MCF 10A (cell line): ENCODE results near the gene SLC26A11. TPM values are rescaled to one million over a fixed set of nuclear protein-coding genes. Genes with fewer than 3 reads are reported as not detected.
A peak's percentile ranks its signal among the peaks of the same experiment; 100 is the strongest.

Experiments used
- BruUV-seq: library from RNA; stranded (reverse); fragments of 400-500 nt; replicated peaks from 2 replicates; lab custom pipeline; 2021; lab: Mats Ljungman, UMichigan
- CTCF ChIA-PET: fragments of 300-600 bp; sonication (Branson Sonifier 250); formaldehyde crosslinking; extraction: SDS; loops from one replicate; lab custom pipeline; 2021; ENCODE audit warnings: antibody characterized with exemption, inconsistent platforms; lab: Yijun Ruan, JAX
- POLR2A ChIA-PET: fragments of 300-600, 350-650 bp; sonication (Branson Sonifier 250); formaldehyde crosslinking; extraction: SDS; loops from one replicate; lab custom pipeline; 2020; ENCODE audit warnings: antibody characterized with exemption, inconsistent platforms; lab: Yijun Ruan, JAX
- DNase-seq: peaks from one replicate; pipeline ENCODE4 v3.0.0-alpha.2; 2018; ENCODE audit not compliant: unreplicated experiment
- H3K27ac Mint-ChIP-seq: one replicate; pipeline ENCODE4 v1.8.0; 2022; ENCODE audit warnings: mild to moderate bottlenecking, low read depth, mixed read lengths; ENCODE audit not compliant: unreplicated experiment
- H3K27me3 Mint-ChIP-seq: one replicate; pipeline ENCODE4 v1.8.0; 2022; ENCODE audit warnings: mixed read lengths; ENCODE audit not compliant: insufficient read depth, unreplicated experiment
- H3K36me3 Mint-ChIP-seq: one replicate; pipeline ENCODE4 v1.8.0; 2022; ENCODE audit warnings: mild to moderate bottlenecking, moderate library complexity, mixed read lengths; ENCODE audit not compliant: insufficient read depth, unreplicated experiment
- H3K4me1 Mint-ChIP-seq: one replicate; pipeline ENCODE4 v1.8.0; 2022; ENCODE audit warnings: mixed read lengths; ENCODE audit not compliant: insufficient read depth, unreplicated experiment
- H3K4me3 Mint-ChIP-seq: one replicate; pipeline ENCODE4 v1.8.0; 2022; ENCODE audit warnings: mild to moderate bottlenecking, moderate library complexity, mixed read lengths; ENCODE audit not compliant: unreplicated experiment
- H3K9me3 Mint-ChIP-seq: one replicate; pipeline ENCODE4 v1.8.0; 2022; ENCODE audit warnings: mixed read lengths; ENCODE audit not compliant: unreplicated experiment
- intact Hi-C: fragments of 100-400 bp; cut with micrococcal nuclease; formaldehyde crosslinking; loops from 2 replicates; pipeline ENCODE4 v1.14.1; 2022
- total RNA-seq: library from RNA; stranded (reverse); gene quantifications from 2 replicates; pipeline ENCODE4 v1.2.3, GENCODE V29; 2022
- TF ChIP-seq, protein P1 (sequence below): fragments of 200-600 bp; IDR thresholded peaks from one replicate; pipeline ENCODE4 v1.8.0; 2022; ENCODE audit warnings: antibody characterized with exemption, mild to moderate bottlenecking; ENCODE audit not compliant: unreplicated experiment

Gene SLC26A11
- total RNA-seq, 1 experiment from 2014 or later: 11.7 TPM

DNA sequence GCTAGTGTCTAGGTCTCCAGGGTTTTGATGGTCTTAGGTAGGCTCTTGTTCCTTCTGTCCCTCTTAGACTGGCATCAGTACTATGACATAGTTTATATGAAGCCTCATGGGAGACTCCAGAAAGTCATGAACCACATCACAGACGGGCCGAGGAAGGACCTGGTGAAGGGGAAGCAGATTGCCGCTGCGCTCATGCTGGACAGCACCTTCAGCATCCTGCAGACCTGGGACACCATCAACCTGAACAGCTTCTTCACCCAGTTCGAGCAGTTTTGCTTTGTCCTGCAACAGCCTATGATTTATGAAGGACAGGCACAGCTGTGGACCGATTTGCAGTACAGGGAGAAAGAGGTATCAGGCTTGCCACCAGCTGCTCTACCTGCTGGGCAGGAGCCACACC is 74.4 kb downstream of the SLC26A11 start:
- TF ChIP-seq, protein P1, sequence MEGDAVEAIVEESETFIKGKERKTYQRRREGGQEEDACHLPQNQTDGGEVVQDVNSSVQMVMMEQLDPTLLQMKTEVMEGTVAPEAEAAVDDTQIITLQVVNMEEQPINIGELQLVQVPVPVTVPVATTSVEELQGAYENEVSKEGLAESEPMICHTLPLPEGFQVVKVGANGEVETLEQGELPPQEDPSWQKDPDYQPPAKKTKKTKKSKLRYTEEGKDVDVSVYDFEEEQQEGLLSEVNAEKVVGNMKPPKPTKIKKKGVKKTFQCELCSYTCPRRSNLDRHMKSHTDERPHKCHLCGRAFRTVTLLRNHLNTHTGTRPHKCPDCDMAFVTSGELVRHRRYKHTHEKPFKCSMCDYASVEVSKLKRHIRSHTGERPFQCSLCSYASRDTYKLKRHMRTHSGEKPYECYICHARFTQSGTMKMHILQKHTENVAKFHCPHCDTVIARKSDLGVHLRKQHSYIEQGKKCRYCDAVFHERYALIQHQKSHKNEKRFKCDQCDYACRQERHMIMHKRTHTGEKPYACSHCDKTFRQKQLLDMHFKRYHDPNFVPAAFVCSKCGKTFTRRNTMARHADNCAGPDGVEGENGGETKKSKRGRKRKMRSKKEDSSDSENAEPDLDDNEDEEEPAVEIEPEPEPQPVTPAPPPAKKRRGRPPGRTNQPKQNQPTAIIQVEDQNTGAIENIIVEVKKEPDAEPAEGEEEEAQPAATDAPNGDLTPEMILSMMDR: no peak
- peaks cover 92% of the 10 kb centered on the region for H3K36me3 Mint-ChIP-seq

DNA sequence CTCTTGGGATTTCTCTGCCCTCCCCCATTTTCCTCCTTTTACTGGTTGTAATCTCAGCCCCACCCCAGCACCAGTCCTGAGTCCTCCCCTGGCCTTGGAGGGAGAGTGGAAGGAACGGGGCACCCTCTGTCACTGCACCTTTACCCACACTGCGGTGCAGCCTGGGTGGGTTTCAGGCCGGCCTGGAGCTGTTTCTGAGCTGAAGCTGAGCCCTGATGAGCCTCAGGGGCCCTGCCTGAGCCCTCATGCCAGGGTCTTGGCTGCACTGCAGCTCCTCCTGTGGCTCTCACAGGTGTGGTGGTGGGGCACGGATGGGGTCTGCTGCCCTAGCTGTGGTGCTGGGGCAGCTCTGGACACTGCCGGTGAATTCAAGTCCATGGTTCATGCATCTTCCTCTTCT is 74.9 kb downstream of the SLC26A11 start:
- no peak for DNase-seq
- Mint-ChIP-seq H3K27me3 (no peaks in the 10 kb centered on the region), H3K4me1 (no peaks in the 10 kb centered on the region), H3K27ac (no peak overlapping the region), H3K4me3 (no peak overlapping the region), H3K9me3 (no peaks in the 10 kb centered on the region), H3K36me3 (peaks cover 92% of the 10 kb centered on the region)
- TF ChIP-seq, protein P1: no peak
- intact Hi-C loops: no loop called here
- ChIA-PET POLR2A (interaction anchor here (0.6 kb wide), 1 partner anchor 9 kb away, joined by 3 read pairs; no protein-coding TSS in a partner anchor), CTCF (interaction anchor here (0.5 kb wide), 1 partner anchor 98 kb away, joined by 3 read pairs; no protein-coding TSS in a partner anchor)
- no TSS peak for BruUV-seq

More for the DNA sequence above, 74.4 kb downstream of the SLC26A11 start:
- BruUV-seq: no TSS peak
- Mint-ChIP-seq H3K27ac (no peak overlapping the region), H3K4me3 (no peak overlapping the region), H3K27me3 (no peaks in the 10 kb centered on the region), H3K9me3 (no peaks in the 10 kb centered on the region), H3K4me1 (no peaks in the 10 kb centered on the region)
- POLR2A ChIA-PET: no interaction called here
- CTCF ChIA-PET: no interaction called here
- intact Hi-C loops: no loop called here
- DNase-seq: no peak

DNA sequence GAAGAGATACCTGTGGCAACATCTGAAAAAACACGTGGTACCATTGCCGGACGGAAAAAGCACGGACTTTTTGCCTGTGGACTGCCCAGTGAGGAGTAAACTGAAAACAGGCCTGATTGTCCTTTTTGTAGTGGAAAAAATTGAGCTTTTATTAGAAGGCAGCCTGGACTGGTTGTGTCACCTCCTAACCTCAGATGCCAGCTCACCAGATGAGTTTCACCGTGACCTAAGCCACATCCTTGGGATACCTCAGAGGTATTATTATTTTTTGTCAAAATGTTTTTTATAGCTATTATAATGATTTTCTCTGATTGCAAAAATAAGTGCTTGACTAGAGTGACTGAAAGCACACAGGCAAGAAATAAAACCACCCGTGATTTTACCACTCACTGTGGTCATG is 75.3 kb downstream of the SLC26A11 start:
- H3K36me3 Mint-ChIP-seq: peaks cover 92% of the 10 kb centered on the region
- TF ChIP-seq, protein P1: no peak
- BruUV-seq: no TSS peak
- ChIA-PET CTCF (interaction anchor here (0.5 kb wide), 1 partner anchor 99 kb away, joined by 3 read pairs; no protein-coding TSS in a partner anchor), POLR2A (interaction anchor here (0.6 kb wide), 1 partner anchor 8 kb away, joined by 3 read pairs; no protein-coding TSS in a partner anchor)
- peak overlapping the region; percentile 54 for H3K27ac Mint-ChIP-seq
- no peak overlapping the region for H3K4me3 Mint-ChIP-seq
- no peaks in the 10 kb centered on the region for H3K4me1 Mint-ChIP-seq
- no peak for DNase-seq
- H3K9me3 Mint-ChIP-seq: no peaks in the 10 kb centered on the region
- intact Hi-C loops: no loop called here
- no peaks in the 10 kb centered on the region for H3K27me3 Mint-ChIP-seq

DNA sequence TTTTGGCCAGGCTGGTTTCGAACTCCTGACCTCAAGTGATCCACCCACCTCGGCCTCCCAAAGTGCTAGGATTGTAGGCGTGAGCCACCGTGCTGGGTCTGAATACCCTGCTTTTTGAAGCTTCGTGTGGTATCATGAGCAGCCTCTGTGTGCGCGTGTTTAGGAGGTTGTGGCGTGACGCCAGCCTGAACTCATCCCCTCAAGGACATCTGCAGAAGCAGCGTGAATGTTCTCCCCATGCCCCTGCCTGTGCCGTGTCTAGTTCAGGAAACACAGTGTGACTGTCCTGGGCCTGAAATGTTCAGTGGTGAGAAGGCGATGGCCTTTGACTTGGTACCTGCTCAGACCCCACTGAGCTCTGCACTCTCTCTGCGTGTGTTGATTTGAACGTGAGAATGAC is 76.0 kb downstream of the SLC26A11 start:
- POLR2A ChIA-PET: interaction anchor here (1.0 to 1.2 kb wide), 2 partner anchors 8 to 26 kb away, joined by 3 to 4 read pairs; no protein-coding TSS in a partner anchor
- H3K36me3 Mint-ChIP-seq: peaks cover 92% of the 10 kb centered on the region
- no peaks in the 10 kb centered on the region for H3K9me3 Mint-ChIP-seq
- H3K4me3 Mint-ChIP-seq: no peak overlapping the region
- intact Hi-C loops: no loop called here
- H3K4me1 Mint-ChIP-seq: no peaks in the 10 kb centered on the region
- H3K27ac Mint-ChIP-seq: peak overlapping the region; percentile 54
- no peak for DNase-seq
- CTCF ChIA-PET: interaction anchor here (0.6 kb wide), 2 partner anchors 776 to 1141 kb away, joined by 3 to 4 read pairs; no protein-coding TSS in a partner anchor
- H3K27me3 Mint-ChIP-seq: no peaks in the 10 kb centered on the region
- BruUV-seq: no TSS peak
- TF ChIP-seq, protein P1: no peak
